ENCODE results near the gene SOD3. TPM values are rescaled to one million over a fixed set of nuclear protein-coding genes. Genes with fewer than 3 reads are reported as not detected.

The SOD3 gene
- total RNA-seq, 1 experiment from 2014 or later, result 4.1 TPM

DNA sequence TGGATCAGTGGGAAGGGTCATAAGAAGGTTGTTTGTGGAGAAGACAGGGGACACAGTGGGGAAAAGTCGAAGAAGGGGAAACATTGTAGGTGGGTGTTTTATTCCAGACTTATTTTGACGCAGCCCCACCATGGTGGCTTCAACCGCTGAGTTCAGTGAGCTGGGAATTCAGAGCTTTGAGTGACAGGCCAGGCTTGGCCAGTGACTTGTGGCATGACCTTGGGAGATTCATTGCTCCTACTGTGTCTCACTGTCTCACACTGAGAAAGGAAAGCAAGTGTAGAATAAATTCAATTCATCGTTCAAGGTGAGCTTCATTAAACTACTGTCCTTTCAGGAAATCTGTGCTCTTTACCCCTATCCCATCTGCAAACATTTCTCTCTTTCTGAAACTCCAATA is 47.4 kb upstream of the SOD3 start:
- H3K27ac Mint-ChIP-seq, result no peak overlapping the region
- no peak overlapping the region for H3K4me3 Mint-ChIP-seq
- DNase-seq (ENCODE audit: low spot score), result no peak
- H3K9me3 Mint-ChIP-seq, result no peaks in the 10 kb centered on the region
- CTCF ChIA-PET, result no interaction called here
- H3K4me1 Mint-ChIP-seq, result peaks cover 22% of the 10 kb centered on the region
- H3K36me3 Mint-ChIP-seq, result no peaks in the 10 kb centered on the region
- ATAC-seq, result no peak
- POLR2A ChIA-PET, result interaction anchor here (0.5 kb wide), 1 partner anchor 436 kb away, joined by 3 read pairs; no protein-coding TSS in a partner anchor
- no peak for TF ChIP-seq EMX1 (CRISPR knock-in tag; IDR thresholded peaks at IDR 0.05)
- TF ChIP-seq JUN (CRISPR knock-in tag; IDR thresholded peaks at IDR 0.05), result no peak
- TF ChIP-seq ZNF219 (CRISPR knock-in tag; IDR thresholded peaks at IDR 0.05; ENCODE audit: borderline replicate concordance), result no peak
- no peak for TF ChIP-seq OVOL2 (CRISPR knock-in tag; IDR thresholded peaks at IDR 0.05; ENCODE audit: borderline replicate concordance)
- TF ChIP-seq SMAD3 (CRISPR knock-in tag; IDR thresholded peaks at IDR 0.05; ENCODE audit: borderline replicate concordance), result no peak
- TF ChIP-seq, protein P1, sequence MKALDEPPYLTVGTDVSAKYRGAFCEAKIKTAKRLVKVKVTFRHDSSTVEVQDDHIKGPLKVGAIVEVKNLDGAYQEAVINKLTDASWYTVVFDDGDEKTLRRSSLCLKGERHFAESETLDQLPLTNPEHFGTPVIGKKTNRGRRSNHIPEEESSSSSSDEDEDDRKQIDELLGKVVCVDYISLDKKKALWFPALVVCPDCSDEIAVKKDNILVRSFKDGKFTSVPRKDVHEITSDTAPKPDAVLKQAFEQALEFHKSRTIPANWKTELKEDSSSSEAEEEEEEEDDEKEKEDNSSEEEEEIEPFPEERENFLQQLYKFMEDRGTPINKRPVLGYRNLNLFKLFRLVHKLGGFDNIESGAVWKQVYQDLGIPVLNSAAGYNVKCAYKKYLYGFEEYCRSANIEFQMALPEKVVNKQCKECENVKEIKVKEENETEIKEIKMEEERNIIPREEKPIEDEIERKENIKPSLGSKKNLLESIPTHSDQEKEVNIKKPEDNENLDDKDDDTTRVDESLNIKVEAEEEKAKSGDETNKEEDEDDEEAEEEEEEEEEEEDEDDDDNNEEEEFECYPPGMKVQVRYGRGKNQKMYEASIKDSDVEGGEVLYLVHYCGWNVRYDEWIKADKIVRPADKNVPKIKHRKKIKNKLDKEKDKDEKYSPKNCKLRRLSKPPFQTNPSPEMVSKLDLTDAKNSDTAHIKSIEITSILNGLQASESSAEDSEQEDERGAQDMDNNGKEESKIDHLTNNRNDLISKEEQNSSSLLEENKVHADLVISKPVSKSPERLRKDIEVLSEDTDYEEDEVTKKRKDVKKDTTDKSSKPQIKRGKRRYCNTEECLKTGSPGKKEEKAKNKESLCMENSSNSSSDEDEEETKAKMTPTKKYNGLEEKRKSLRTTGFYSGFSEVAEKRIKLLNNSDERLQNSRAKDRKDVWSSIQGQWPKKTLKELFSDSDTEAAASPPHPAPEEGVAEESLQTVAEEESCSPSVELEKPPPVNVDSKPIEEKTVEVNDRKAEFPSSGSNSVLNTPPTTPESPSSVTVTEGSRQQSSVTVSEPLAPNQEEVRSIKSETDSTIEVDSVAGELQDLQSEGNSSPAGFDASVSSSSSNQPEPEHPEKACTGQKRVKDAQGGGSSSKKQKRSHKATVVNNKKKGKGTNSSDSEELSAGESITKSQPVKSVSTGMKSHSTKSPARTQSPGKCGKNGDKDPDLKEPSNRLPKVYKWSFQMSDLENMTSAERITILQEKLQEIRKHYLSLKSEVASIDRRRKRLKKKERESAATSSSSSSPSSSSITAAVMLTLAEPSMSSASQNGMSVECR (CRISPR knock-in tag; IDR thresholded peaks at IDR 0.05; ENCODE audit: borderline replicate concordance), result no peak
- TF ChIP-seq RORB (CRISPR knock-in tag; IDR thresholded peaks at IDR 0.05), result no peak
- TF ChIP-seq, protein P2, sequence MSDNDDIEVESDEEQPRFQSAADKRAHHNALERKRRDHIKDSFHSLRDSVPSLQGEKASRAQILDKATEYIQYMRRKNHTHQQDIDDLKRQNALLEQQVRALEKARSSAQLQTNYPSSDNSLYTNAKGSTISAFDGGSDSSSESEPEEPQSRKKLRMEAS (CRISPR knock-in tag; IDR thresholded peaks at IDR 0.05), result no peak
- no peak for TF ChIP-seq ESRRA (CRISPR knock-in tag; IDR thresholded peaks at IDR 0.05; ENCODE audit: borderline replicate concordance)
- TF ChIP-seq, protein P3, sequence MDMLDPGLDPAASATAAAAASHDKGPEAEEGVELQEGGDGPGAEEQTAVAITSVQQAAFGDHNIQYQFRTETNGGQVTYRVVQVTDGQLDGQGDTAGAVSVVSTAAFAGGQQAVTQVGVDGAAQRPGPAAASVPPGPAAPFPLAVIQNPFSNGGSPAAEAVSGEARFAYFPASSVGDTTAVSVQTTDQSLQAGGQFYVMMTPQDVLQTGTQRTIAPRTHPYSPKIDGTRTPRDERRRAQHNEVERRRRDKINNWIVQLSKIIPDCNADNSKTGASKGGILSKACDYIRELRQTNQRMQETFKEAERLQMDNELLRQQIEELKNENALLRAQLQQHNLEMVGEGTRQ (CRISPR knock-in tag; IDR thresholded peaks at IDR 0.05), result no peak
- H3K27me3 Mint-ChIP-seq (ENCODE audit: low read depth), result peaks cover 3% of the 10 kb centered on the region; the same call in 1 of the 2 replicates

DNA sequence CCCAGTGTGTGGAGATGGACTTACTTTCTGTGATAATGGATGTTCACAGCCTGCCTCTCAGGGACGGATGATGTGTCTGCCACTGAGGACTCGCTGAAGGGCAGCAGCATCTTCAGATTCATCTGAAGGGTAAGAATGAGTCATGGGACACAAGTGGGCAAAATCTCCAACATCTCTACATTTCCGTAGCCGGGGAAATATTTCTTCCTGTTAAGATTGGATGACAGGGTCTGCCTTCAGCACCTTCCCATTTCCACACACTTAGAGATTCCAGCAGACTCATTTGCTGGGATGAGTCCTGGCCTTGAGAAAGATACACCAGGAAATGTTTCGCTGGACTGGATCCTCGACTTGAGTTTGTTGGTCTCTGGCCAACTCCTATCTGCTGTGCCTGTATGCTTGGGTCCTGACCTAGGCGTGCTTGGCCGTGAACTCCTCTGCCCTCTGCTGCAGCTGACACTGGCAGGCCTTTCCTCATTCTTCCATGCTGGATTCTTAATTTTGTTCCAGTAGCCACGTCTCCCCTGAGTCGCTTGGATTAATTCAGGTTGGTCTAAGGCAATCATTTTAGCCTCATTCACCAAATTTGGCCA is 46.5 kb upstream of the SOD3 start:
- POLR2A ChIA-PET, result no interaction called here
- CTCF ChIA-PET, result no interaction called here
- Mint-ChIP-seq H3K27ac (no peak overlapping the region), H3K27me3 (ENCODE audit: low read depth) (peaks cover 3% of the 10 kb centered on the region; the same call in 1 of the 2 replicates), H3K36me3 (no peaks in the 10 kb centered on the region), H3K4me3 (no peak overlapping the region), H3K9me3 (no peaks in the 10 kb centered on the region), H3K4me1 (peaks cover 15% of the 10 kb centered on the region)
- ATAC-seq (no peak), DNase-seq (ENCODE audit: low spot score) (no peak)
- TF ChIP-seq NR1H2 (CRISPR knock-in tag; IDR thresholded peaks at IDR 0.05), result no peak
- TF ChIP-seq ZNF416 (CRISPR knock-in tag; IDR thresholded peaks at IDR 0.05), result no peak
- no peak for TF ChIP-seq NFATC4 (CRISPR knock-in tag; IDR thresholded peaks at IDR 0.05)
- TF ChIP-seq FOXP1 (CRISPR knock-in tag; IDR thresholded peaks at IDR 0.05; ENCODE audit: borderline replicate concordance), result no peak
- no peak for TF ChIP-seq ZNF121 (CRISPR knock-in tag; IDR thresholded peaks at IDR 0.05)
- TF ChIP-seq, protein P4, sequence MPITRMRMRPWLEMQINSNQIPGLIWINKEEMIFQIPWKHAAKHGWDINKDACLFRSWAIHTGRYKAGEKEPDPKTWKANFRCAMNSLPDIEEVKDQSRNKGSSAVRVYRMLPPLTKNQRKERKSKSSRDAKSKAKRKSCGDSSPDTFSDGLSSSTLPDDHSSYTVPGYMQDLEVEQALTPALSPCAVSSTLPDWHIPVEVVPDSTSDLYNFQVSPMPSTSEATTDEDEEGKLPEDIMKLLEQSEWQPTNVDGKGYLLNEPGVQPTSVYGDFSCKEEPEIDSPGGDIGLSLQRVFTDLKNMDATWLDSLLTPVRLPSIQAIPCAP (CRISPR knock-in tag; IDR thresholded peaks at IDR 0.05), result no peak
- no peak for TF ChIP-seq SOX15 (CRISPR knock-in tag; IDR thresholded peaks at IDR 0.05)
- TF ChIP-seq SMAD3 (CRISPR knock-in tag; IDR thresholded peaks at IDR 0.05; ENCODE audit: borderline replicate concordance), result no peak

DNA sequence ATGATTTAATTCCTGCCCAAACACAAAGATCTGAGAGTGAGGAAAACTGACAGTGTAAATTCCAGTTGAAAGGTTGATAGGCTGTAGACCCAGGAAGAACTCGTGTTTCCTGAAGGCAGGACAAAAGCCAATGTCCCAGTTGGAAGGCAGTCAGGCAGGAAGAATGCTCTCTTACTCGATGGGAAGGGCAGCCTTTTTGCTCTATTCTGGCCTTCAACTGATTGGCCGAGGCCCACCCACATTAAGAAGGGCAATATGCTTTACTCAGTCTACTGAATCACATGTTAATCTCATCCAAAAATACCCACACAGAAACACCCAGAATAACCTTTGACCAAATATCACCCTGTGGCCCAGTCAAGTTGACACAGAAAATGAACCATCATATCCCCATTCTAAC is 45.3 kb upstream of the SOD3 start:
- H3K27ac Mint-ChIP-seq, result no peak overlapping the region
- no peak overlapping the region for H3K4me3 Mint-ChIP-seq
- no peak for TF ChIP-seq ZNF396 (CRISPR knock-in tag; IDR thresholded peaks at IDR 0.05; ENCODE audit: borderline replicate concordance)
- TF ChIP-seq ZNF219 (CRISPR knock-in tag; IDR thresholded peaks at IDR 0.05; ENCODE audit: borderline replicate concordance), result no peak
- TF ChIP-seq FOXJ3 (CRISPR knock-in tag; IDR thresholded peaks at IDR 0.05; ENCODE audit: borderline replicate concordance), result no peak
- TF ChIP-seq, protein P5, sequence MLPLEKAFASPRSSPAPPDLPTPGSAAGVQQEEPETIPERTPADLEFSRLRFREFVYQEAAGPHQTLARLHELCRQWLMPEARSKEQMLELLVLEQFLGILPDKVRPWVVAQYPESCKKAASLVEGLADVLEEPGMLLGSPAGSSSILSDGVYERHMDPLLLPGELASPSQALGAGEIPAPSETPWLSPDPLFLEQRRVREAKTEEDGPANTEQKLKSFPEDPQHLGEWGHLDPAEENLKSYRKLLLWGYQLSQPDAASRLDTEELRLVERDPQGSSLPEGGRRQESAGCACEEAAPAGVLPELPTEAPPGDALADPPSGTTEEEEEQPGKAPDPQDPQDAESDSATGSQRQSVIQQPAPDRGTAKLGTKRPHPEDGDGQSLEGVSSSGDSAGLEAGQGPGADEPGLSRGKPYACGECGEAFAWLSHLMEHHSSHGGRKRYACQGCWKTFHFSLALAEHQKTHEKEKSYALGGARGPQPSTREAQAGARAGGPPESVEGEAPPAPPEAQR (CRISPR knock-in tag; IDR thresholded peaks at IDR 0.05), result no peak
- TF ChIP-seq NFATC4 (CRISPR knock-in tag; IDR thresholded peaks at IDR 0.05), result no peak
- TF ChIP-seq, protein P6, sequence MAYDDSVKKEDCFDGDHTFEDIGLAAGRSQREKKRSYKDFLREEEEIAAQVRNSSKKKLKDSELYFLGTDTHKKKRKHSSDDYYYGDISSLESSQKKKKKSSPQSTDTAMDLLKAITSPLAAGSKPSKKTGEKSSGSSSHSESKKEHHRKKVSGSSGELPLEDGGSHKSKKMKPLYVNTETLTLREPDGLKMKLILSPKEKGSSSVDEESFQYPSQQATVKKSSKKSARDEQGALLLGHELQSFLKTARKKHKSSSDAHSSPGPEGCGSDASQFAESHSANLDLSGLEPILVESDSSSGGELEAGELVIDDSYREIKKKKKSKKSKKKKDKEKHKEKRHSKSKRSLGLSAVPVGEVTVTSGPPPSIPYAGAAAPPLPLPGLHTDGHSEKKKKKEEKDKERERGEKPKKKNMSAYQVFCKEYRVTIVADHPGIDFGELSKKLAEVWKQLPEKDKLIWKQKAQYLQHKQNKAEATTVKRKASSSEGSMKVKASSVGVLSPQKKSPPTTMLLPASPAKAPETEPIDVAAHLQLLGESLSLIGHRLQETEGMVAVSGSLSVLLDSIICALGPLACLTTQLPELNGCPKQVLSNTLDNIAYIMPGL (CRISPR knock-in tag; IDR thresholded peaks at IDR 0.05), result no peak
- 0 out of 2 replicates have a peak, but pooled peaks have one; percentile 15 for TF ChIP-seq ZNF121 (CRISPR knock-in tag; IDR thresholded peaks at IDR 0.05)
- H3K36me3 Mint-ChIP-seq, result no peaks in the 10 kb centered on the region
- POLR2A ChIA-PET, result no interaction called here
- CTCF ChIA-PET, result no interaction called here
- no peak for DNase-seq (ENCODE audit: low spot score)
- no peaks in the 10 kb centered on the region for H3K9me3 Mint-ChIP-seq
- no peak for ATAC-seq
- H3K27me3 Mint-ChIP-seq (ENCODE audit: low read depth), result peaks cover 3% of the 10 kb centered on the region; the same call in 1 of the 2 replicates
- H3K4me1 Mint-ChIP-seq, result peaks cover 3% of the 10 kb centered on the region
